Type B pancreatic cell (in vitro differentiated cells): ENCODE measurements around the gene N4BP3. TPM values are rescaled to one million over a fixed set of nuclear protein-coding genes. Genes with fewer than 3 reads are reported as not detected.
"Not testable (repeated sequence)": the region's sequence is repeated elsewhere in the genome, so short reads cannot be mapped to it uniquely, and the experiment has no call there.

Source experiments
- DNase-seq: peaks from one replicate; pipeline ENCODE4 v3.0.0; 2021; ENCODE audit warnings: mixed read lengths; ENCODE audit not compliant: unreplicated experiment; ENCODE audit errors: extremely low spot score
- H3K27ac Mint-ChIP-seq: 2 replicates; pipeline ENCODE4 v1.8.0; 2021; ENCODE audit warnings: mild to moderate bottlenecking, mixed read lengths
- H3K27me3 Mint-ChIP-seq: 2 replicates; pipeline ENCODE4 v1.8.0; 2021; ENCODE audit warnings: mixed read lengths
- H3K36me3 Mint-ChIP-seq: 2 replicates; pipeline ENCODE4 v1.8.0; 2021; ENCODE audit warnings: mixed read lengths
- H3K4me1 Mint-ChIP-seq: one replicate; pipeline ENCODE4 v1.8.0; 2021; ENCODE audit warnings: mixed read lengths; ENCODE audit not compliant: unreplicated experiment
- H3K4me3 Mint-ChIP-seq: 2 replicates; pipeline ENCODE4 v1.8.0; 2021; ENCODE audit warnings: mild to moderate bottlenecking, mixed read lengths
- H3K9me3 Mint-ChIP-seq: 2 replicates; pipeline ENCODE4 v1.8.0; 2021; ENCODE audit warnings: mixed read lengths
- CTCF ChIP-seq: fragments of 200-600 bp; sonication (generic); conservative IDR thresholded peaks from 2 replicates; pipeline ENCODE4 v1.5.0; 2021; ENCODE audit warnings: antibody characterized with exemption, mild to moderate bottlenecking
- total RNA-seq: library from RNA; stranded (reverse); gene quantifications from 2 replicates; pipeline ENCODE4 v1.2.1, GENCODE V29; 2021; ENCODE audit warnings: low replicate concordance

Gene N4BP3
- total RNA-seq, 1 donor from 2014 or later, result 6.6 TPM

DNA sequence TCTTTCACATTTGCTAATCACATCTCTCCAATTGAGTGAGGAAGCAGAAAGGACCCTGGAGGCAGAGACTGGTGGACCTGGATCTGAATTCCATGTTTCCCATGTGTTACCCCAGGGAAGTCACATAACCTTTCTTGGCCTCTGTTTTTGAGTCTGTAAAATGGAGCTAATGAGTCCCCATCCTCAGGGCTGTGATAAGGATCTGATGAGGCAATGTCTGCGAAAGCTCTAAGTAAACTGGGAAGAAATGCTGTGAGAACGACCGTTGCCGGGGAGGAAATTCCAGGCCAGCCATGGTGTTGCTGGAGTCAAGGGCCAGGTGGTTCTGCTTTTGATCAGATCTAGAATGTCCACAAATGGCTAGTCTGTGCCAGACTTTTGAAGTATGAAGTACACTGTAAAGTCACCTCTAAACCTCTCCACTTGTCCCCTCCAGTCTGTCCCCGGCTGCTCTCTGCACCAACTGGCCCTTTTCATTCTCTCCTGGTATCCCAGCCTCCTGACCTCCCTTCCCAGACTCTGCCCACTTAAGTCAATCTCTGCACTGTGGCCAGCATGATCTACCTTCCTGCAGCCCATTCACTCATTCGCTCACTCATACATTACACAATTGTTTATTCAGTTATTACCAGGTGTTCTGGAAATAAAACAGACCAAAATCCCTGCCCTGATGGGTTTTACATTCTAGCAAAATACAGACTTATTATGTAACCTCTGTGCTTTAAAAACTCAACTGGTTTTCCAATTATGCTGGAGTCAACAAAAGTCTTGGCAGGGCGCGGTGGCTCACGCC, 32.5 kb upstream of the N4BP3 start:
- H3K4me3 Mint-ChIP-seq, result no peak overlapping the region
- peaks cover 20% of the 10 kb centered on the region for H3K27me3 Mint-ChIP-seq
- no peaks in the 10 kb centered on the region for H3K36me3 Mint-ChIP-seq
- TF ChIP-seq CTCF, result no peak
- H3K4me1 Mint-ChIP-seq, result peaks cover 14% of the 10 kb centered on the region
- no peaks in the 10 kb centered on the region for H3K9me3 Mint-ChIP-seq
- no peak for DNase-seq
- no peak overlapping the region for H3K27ac Mint-ChIP-seq

- Mint-ChIP-seq H3K4me3 (no peak overlapping the region), H3K27me3 (peaks cover 15% of the 10 kb centered on the region), H3K36me3 (no peaks in the 10 kb centered on the region), H3K27ac (peak overlapping the region; percentile 48), H3K4me1 (peaks cover 9% of the 10 kb centered on the region), H3K9me3 (no peaks in the 10 kb centered on the region)
- DNase-seq, result no peak
- TF ChIP-seq CTCF, result no peak
Observed at GRCh38 chr5:178081571-178082243, 31.6 kb upstream of the N4BP3 start.

- peaks cover 12% of the 10 kb centered on the region for H3K27me3 Mint-ChIP-seq
- H3K4me1 Mint-ChIP-seq, result peaks cover 9% of the 10 kb centered on the region
- no peaks in the 10 kb centered on the region for H3K36me3 Mint-ChIP-seq
- TF ChIP-seq CTCF, result no peak
- H3K27ac Mint-ChIP-seq, result no peak overlapping the region
- no peak overlapping the region for H3K4me3 Mint-ChIP-seq
- H3K9me3 Mint-ChIP-seq, result no peaks in the 10 kb centered on the region
- no peak for DNase-seq
Observed at GRCh38 chr5:178083922-178084321, 29.4 kb upstream of the N4BP3 start.

- no peak for TF ChIP-seq CTCF
- no peak overlapping the region for H3K27ac Mint-ChIP-seq
- no peak for DNase-seq
- peaks cover 9% of the 10 kb centered on the region for H3K4me1 Mint-ChIP-seq
- no peaks in the 10 kb centered on the region for H3K9me3 Mint-ChIP-seq
- H3K36me3 Mint-ChIP-seq, result no peaks in the 10 kb centered on the region
- no peak overlapping the region for H3K4me3 Mint-ChIP-seq
- peaks cover 10% of the 10 kb centered on the region for H3K27me3 Mint-ChIP-seq
Observed at GRCh38 chr5:178085316-178085715, 28.0 kb upstream of the N4BP3 start.

- no peak for TF ChIP-seq CTCF
- no peaks in the 10 kb centered on the region for H3K36me3 Mint-ChIP-seq
- no peak for DNase-seq
- peaks cover 7% of the 10 kb centered on the region for H3K27me3 Mint-ChIP-seq
- H3K27ac Mint-ChIP-seq, result no peak overlapping the region
- H3K4me3 Mint-ChIP-seq, result no peak overlapping the region
- H3K4me1 Mint-ChIP-seq, result peaks cover 9% of the 10 kb centered on the region
- no peaks in the 10 kb centered on the region for H3K9me3 Mint-ChIP-seq
Observed at GRCh38 chr5:178086266-178086665, 27.1 kb upstream of the N4BP3 start.

- H3K9me3 Mint-ChIP-seq, DNase-seq, H3K4me3 Mint-ChIP-seq, H3K4me1 Mint-ChIP-seq, H3K27ac Mint-ChIP-seq, H3K27me3 Mint-ChIP-seq, H3K36me3 Mint-ChIP-seq: not testable (repeated sequence)
Observed at GRCh38 chr5:178087199-178087598, 26.1 kb upstream of the N4BP3 start.
